ENCODE measurements around the gene TMEM259. TPM values are rescaled to one million over a fixed set of nuclear protein-coding genes. Genes with fewer than 3 reads are reported as not detected.

Gene TMEM259
- total and polyA plus RNA-seq, 9 of the 15 experiments (the other 6 are each of a cell fraction or from before 2014, with no cell fraction given): 0.52 to 231 (median 63.6) TPM

DNA sequence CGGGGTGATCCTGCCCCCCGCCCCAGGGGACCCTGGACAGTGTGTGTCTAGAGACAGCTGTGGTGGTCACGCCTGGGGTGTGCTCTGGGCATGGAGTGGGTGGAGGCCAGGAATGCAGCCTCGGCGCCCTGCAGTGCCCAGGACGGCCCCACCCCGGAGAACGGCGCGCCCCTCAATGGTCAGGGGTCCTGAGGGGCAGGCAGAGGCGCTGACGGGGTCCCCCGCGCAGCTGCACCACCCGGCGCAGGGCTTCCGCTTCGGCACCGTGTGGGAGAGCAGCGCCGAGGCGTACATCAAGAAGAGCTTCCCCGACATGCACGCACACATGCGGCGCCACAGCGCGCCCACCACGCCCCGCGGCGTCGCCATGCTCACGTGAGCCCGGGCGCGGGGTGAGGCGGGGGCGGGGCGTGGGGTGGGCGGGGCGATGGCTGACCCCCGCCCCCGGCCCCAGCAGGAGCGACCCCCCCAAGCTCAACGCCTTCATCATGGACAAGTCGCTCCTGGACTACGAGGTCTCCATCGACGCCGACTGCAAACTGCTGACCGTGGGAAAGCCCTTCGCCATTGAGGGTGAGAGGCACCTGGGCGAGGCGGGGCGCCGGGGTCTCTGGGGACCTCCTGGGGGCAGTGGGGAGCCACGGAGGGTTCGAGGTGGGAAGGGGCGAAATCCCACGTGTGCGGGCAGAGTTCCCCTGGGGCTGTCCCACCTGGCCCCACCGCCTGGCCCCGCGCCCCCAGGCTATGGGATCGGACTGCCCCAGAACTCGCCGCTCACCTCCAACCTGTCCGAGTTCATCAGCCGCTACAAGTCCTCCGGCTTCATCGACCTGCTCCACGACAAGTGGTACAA is 13.3 kb downstream of the TMEM259 start:
- TF ChIP-seq HNRNPL (IDR thresholded peaks at IDR 0.05; ENCODE audit: low read depth, low read length): peak; percentile 44; the same call in 1 of the 2 replicates
- TF ChIP-seq ZNF316 (IDR thresholded peaks at IDR 0.05): 0 out of 2 replicates have a peak, but pooled peaks have one; percentile 1
- no peak for TF ChIP-seq RBM22 (IDR thresholded peaks at IDR 0.05; ENCODE audit: low read depth, low read length, poor library complexity, severe bottlenecking)
- POLR2A ChIA-PET: interaction anchor here (0.6 to 0.8 kb wide), 2 partner anchors 10 to 20 kb away, joined by 3 to 4 read pairs; no protein-coding TSS in a partner anchor
- Histone ChIP-seq H3K4me3 (no peak overlapping the region), H3K79me2 (ENCODE audit: control insufficient read depth, insufficient read depth, low read length) (no peaks in the 10 kb centered on the region), H2AFZ (ENCODE audit: low read depth, low read length) (no peak overlapping the region), H3K4me1 (replicated peaks in 1 of 2; ENCODE audit: control insufficient read depth in 2 of 2, insufficient read depth in 2 of 2, low read length in 2 of 2) (peaks cover 0 to 75% of the 10 kb centered on the region in 2 experiments; a peak in 2 of 5 replicates), H3K27me3 (ENCODE audit: control insufficient read depth in 2 of 2, insufficient read depth in 2 of 2, low read length in 2 of 2) (no peaks in the 10 kb centered on the region), H3K36me3 (ENCODE audit: control insufficient read depth, insufficient read depth, low read length) (peaks cover 35% of the 10 kb centered on the region; the same call in 1 of the 3 replicates), H4K20me1 (replicated peaks; ENCODE audit: control insufficient read depth, insufficient read depth, low read length) (no peaks in the 10 kb centered on the region), H3K9me3 (replicated peaks; ENCODE audit: control insufficient read depth, insufficient read depth, low read depth, low read length) (no peaks in the 10 kb centered on the region), H3K9me1 (ENCODE audit: control insufficient read depth, insufficient read depth, low read length) (no peaks in the 10 kb centered on the region), H3K9ac (ENCODE audit: insufficient read depth in 1 of 2, low read depth in 2 of 2, low read length in 2 of 2) (no peak overlapping the region), H3K27ac (ENCODE audit: extremely low read depth, low read depth, low read length) (no peak overlapping the region), H3K4me2 (ENCODE audit: insufficient read depth, low read length) (no peak overlapping the region)
- DNase-seq (ENCODE audit: extremely low read depth in 1 of 4, low spot score in 3 of 4): no peak
- no peak for ATAC-seq
- no peak for FAIRE-seq
- in situ Hi-C loops (cut with MboI) (no loop called here), intact Hi-C loops (cut with micrococcal nuclease) (no loop called here)
- no TSS peak for BruUV-seq (replicated peaks)
- CTCF ChIA-PET (ENCODE audit: low intra/inter-chr PET ratio): no interaction called here
- WGBS (ENCODE audit: insufficient coverage, low coverage, missing lambda C conversion rate): 95% methylated on average over 29 of the region's 73 CpGs
